Stimulated activated CD8-positive, alpha-beta memory T cell treated with anti-CD3 and anti-CD28 coated beads, Interleukin-4, amount 100 ng/mL, for 48 hours (primary cell): Measurements from ENCODE around the gene IGLL1.
"Not testable (repeated sequence)": the region's sequence is repeated elsewhere in the genome, so short reads cannot be mapped to it uniquely, and the experiment has no call there.

Experiments
- DNase-seq: peaks from one replicate; pipeline ENCODE4 v3.0.0-alpha.2; 2020

Gene IGLL1

DNA sequence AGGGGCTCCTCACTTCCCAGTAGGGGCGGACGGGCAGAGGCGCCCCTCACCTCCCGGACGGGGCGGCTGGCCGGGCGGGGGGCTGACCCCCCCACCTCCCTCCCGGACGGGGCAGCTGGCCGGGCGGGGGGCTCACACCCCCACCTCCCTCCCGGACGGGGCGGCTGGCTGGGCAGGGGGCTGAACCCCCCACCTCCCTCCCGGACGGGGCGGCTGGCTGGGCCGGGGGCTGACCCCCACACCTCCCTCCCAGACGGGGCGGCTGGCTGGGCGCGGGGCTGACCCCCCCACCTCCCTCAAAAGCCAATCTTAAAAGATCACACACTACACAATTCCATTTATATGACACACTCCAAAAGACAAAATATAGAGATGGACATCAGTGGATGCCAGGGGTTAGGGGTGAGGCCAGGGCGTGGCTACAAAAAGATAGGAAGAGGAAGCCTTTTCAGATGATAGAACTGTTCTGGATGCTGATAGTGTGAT, 19.0 kb downstream of the IGLL1 start:
- DNase-seq, result not testable (repeated sequence)

DNA sequence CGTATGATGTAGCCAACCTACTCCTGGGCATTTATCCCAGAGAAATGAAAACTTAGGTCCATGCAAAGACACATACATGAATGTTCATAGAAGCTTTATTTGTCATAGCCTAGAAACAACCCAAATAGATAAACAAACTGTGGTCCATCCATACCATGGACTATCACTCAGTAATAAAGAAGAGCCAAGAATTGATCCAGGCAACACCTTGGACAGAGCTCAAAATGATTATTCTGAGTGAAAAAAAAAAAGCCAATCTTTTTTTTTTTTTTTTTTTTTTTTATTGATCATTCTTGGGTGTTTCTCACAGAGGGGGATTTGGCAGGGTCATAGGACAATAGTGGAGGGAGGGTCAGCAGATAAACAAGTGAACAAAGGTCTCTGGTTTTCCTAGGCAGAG, 19.9 kb downstream of the IGLL1 start:
- not testable (repeated sequence) for DNase-seq

DNA sequence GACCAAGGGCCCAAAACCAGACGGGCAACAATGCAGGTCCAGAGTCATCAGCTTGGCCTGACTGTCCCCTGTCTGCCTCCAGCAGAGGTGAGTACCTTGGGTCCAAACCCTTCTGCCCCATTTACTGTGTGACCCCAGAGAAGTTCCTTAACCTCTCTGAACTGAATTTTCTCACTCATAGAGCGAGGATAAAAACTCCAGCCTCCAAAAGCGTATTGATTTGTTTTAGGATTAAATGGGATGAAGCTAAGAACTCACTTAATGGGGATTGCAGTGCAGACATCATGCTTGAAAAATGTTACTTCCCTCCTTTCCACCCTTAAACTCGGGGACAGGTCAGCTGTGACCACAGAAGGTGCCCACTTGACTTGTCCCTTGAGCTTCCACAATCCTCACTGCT, 22.6 kb downstream of the IGLL1 start:
- DNase-seq, result no peak

DNA sequence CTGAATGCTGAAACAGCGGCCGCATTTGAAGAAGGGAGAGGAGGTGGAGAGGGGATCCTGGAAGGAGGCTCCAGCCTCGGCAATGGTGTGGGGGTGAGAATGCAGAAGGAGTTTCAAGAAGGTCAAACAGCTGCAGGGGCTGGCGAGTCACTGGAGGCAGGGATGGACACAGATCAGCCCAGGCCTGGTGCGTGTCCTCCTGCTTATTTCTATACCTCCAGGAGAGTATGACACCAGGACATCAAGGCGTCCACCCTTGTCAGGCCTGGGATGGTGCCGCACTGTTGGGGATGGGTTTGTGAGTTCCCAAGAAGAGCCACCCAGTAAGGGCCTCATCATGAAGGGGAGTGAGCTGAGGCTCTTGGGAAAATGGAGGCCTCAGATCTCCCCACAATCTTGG, 23.1 kb downstream of the IGLL1 start:
- DNase-seq, result no peak

- DNase-seq, result no peak
Measured at GRCh38 chr22:23556026-23556620, 24.0 kb downstream of the IGLL1 start.

DNA sequence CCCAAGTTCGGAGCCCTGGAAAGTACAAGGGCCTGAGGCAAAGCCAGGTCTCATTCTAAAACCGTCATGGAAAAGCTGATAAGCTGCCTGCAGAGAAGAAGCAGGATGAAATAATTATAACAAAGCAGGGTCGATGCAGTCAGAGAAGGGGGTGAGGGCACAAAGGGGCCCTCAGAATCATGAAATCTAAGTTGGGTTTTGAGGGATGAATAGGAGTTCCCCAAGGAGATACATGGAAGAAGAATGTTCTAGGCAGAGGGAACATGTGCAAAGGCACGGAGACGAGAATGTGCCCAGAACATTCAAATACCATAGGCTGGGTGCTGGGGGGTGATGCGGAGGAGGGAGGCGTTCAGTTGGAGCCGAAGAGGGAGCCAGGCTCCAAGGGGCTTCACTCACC, 25.0 kb downstream of the IGLL1 start:
- no peak for DNase-seq

DNA sequence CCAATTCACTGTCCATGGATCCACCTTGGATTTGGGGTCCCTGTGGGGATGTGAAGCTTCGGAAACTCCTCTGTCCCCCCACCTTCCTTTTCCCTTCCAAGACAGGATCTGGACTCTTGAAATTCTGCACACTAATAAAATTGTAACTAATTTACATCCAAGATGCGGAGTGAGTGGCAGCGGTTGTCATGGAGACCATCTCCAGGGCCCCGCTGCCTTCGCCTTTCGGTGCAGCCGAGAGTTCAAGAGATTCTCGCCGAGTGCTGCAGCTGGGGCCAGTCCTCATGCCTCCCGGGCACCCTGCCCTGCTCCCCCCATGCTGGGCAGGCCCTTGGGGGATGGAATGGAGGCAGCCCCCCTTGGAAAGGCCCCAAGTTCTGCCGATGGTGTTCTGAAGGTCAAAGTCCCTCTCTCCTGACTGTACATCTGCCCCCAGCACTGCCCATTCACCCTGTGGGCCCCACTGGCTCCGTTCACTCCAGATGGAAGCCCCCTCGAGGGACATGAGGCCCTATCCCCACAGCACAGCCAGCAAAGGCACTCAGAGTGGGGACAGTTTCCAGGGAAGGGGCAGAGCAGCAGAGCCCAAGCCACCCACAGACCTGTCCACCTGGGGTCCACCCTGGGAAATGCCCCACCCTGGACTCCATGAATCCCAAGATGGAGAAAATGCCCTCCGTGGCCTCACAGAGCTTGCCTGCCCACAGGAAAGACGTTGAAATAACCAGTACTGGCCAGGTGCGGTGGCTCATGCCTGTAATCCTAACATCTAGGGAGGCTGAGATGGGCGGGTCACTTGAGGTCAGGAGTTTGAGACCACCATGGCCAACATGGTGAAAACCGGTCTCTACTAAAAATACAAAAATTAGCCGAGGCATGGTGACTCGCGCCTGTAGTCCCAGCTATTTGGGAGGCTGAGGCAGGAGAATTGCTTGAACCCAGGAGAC, 25.9 kb downstream of the IGLL1 start:
- DNase-seq, result no peak

GRCh38 chr22:23553438-23553837, 26.7 kb downstream of the IGLL1 start:
- no peak for DNase-seq

DNA sequence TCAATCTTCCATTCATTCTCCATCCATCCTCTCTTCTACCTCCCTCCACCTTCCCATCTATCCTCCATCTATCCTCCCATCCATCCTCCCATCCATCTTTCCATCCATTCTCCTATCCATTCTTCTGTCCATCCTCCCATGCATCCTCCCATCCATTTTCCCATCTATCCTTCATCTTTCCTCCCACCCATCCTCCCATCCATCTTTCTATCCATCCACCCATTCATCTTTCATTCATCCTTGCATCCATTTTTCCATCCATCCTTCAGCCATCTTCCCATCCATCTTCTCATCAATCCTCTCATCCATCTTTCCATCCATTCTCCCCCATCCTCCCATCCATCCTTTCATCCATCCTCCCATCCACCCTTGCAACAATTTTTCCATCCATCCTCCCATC, 27.5 kb downstream of the IGLL1 start:
- DNase-seq, result no peak

GRCh38 chr22:23551385-23551784, 28.7 kb downstream of the IGLL1 start:
- DNase-seq, result no peak

GRCh38 chr22:23550049-23550650, 29.9 kb downstream of the IGLL1 start:
- DNase-seq, result no peak

DNA sequence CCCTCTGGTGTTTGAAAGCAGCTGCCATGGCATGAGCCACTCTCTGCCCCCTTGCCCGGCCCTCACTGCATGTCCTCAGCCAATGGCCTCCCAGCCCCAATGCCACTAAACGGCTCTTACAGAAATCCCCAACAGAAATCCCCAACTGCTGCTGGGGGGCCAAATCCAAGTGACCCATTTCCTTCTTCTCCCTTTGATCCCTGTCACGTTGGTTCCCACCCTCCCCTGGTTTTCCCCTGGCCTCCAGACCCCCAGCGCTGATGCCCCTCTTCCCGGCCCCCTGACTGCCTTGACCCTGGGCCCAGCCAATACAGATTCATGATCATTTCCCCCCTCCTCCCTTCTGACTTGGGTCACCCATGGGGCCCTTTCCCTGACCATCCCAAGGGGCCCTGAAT, 30.9 kb downstream of the IGLL1 start:
- DNase-seq, result no peak

GRCh38 chr22:23548501-23549197, 31.4 kb downstream of the IGLL1 start:
- DNase-seq, result no peak

GRCh38 chr22:23547818-23548500, 32.1 kb downstream of the IGLL1 start:
- no peak for DNase-seq

GRCh38 chr22:23547382-23547781, 32.7 kb downstream of the IGLL1 start:
- DNase-seq, result not testable (repeated sequence)

GRCh38 chr22:23544852-23545251, 35.2 kb downstream of the IGLL1 start:
- DNase-seq, result no peak

GRCh38 chr22:23543506-23544000, 36.5 kb downstream of the IGLL1 start:
- DNase-seq, result not testable (repeated sequence)

GRCh38 chr22:23542933-23543332, 37.2 kb downstream of the IGLL1 start:
- DNase-seq, result no peak

- DNase-seq, result not testable (repeated sequence)
Measured at GRCh38 chr22:23542391-23542790, 37.7 kb downstream of the IGLL1 start.

- DNase-seq, result peak; percentile 28
Measured at GRCh38 chr22:23541849-23542281, 38.2 kb downstream of the IGLL1 start.

DNA sequence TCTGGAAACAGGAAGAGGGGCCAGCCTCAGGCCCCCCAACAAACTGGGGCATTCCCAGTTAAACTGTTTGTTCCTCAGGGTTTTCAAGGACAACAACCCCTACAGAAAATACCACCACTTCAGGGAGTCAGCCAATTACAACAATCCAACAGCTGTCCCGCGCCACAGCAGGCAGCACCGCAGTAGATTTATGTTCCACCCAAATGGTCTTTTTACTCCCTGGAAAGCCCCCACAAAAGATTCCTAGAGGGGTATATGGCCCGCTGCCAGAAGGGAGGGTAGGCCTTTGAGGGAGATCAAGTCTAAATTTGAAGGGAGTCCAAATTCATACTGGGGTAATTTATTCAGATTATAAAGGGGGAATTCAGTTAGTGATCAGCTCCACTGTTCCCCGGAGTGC, 39.3 kb downstream of the IGLL1 start:
- DNase-seq, result peak; percentile 13

- not testable (repeated sequence) for DNase-seq
Measured at GRCh38 chr22:23539839-23540198, 40.3 kb downstream of the IGLL1 start.
